Neural progenitor cell (in vitro differentiated cells): Measurements from ENCODE around the gene SOX2. TPM values are rescaled to one million over a fixed set of nuclear protein-coding genes. Genes with fewer than 3 reads are reported as not detected.

ENCODE experiments used
- DNase-seq: peaks from one replicate; pipeline ENCODE4 v3.0.0-alpha.2; 2016; ENCODE audit warnings: low spot score
- H2AFZ ChIP-seq: fragments of 200-600 bp; sonication (generic); replicated peaks from 2 replicates; pipeline ENCODE4 v1.6.1; 2016; ENCODE audit warnings: antibody characterized with exemption
- H3F3A ChIP-seq: fragments of 200-600 bp; sonication (generic); 2 replicates; pipeline ENCODE4 v1.6.1; 2016; ENCODE audit warnings: antibody characterized with exemption, low read depth
- H3K27ac ChIP-seq: fragments of 200-600 bp; sonication (generic); 2 replicates; pipeline ENCODE4 v1.5.1; 2016; ENCODE audit warnings: mild to moderate bottlenecking
- H3K27me3 ChIP-seq: fragments of 200-600 bp; sonication (generic); 2 replicates; pipeline ENCODE4 v1.6.1; 2016; ENCODE audit warnings: mild to moderate bottlenecking, moderate library complexity
- H3K36me3 ChIP-seq: fragments of 200-600 bp; sonication (generic); 2 replicates; pipeline ENCODE4 v1.5.1; 2016
- H3K4me1 ChIP-seq: fragments of 200-600 bp; sonication (generic); 2 replicates; pipeline ENCODE4 v1.6.1; 2016; ENCODE audit warnings: mixed run types
- H3K4me2 ChIP-seq: fragments of 200-600 bp; sonication (generic); 2 replicates; pipeline ENCODE4 v1.6.1; 2016
- H3K4me3 ChIP-seq: fragments of 200-600 bp; sonication (generic); 2 replicates; pipeline ENCODE4 v1.5.1; 2016
- H3K79me2 ChIP-seq: fragments of 200-600 bp; sonication (generic); 2 replicates; pipeline ENCODE4 v1.6.1; 2016; ENCODE audit warnings: low read depth
- H3K9ac ChIP-seq: fragments of 200-600 bp; sonication (generic); 2 replicates; pipeline ENCODE4 v1.6.1; 2016
- H3K9me3 ChIP-seq: fragments of 200-600 bp; sonication (generic); 2 replicates; pipeline ENCODE4 v1.5.1; 2016; ENCODE audit warnings: low read depth
- H4K20me1 ChIP-seq: fragments of 200-600 bp; sonication (generic); 2 replicates; pipeline ENCODE4 v1.6.1; 2016; ENCODE audit warnings: low read depth
- H3K27ac Mint-ChIP-seq: 3 replicates; pipeline ENCODE4 v1.8.0; 2021; ENCODE audit warnings: mixed read lengths
- H3K27me3 Mint-ChIP-seq: 2 replicates; pipeline ENCODE4 v1.8.0; 2022; ENCODE audit warnings: low read depth, mild to moderate bottlenecking, inconsistent platforms, moderate library complexity, mixed read lengths; ENCODE audit not compliant: insufficient read depth
- H3K36me3 Mint-ChIP-seq: 3 replicates; pipeline ENCODE4 v1.8.0; 2021; ENCODE audit warnings: mixed read lengths
- H3K4me1 Mint-ChIP-seq: 3 replicates; pipeline ENCODE4 v1.8.0; 2021; ENCODE audit warnings: mixed read lengths
- H3K4me3 Mint-ChIP-seq: 3 replicates; pipeline ENCODE4 v1.8.0; 2021; ENCODE audit warnings: mild to moderate bottlenecking, moderate library complexity, mixed read lengths
- H3K9me3 Mint-ChIP-seq: 3 replicates; pipeline ENCODE4 v1.8.0; 2020; ENCODE audit warnings: mixed read lengths
- CTCF ChIP-seq: fragments of 200-600 bp; sonication (generic); IDR thresholded peaks from 2 replicates; pipeline ENCODE4 v1.5.1; 2017; ENCODE audit warnings: antibody characterized with exemption, mild to moderate bottlenecking
- EZH2 ChIP-seq: fragments of 200-600 bp; sonication (generic); IDR thresholded peaks from 2 replicates; pipeline ENCODE4 v1.6.1; 2017; ENCODE audit warnings: antibody characterized with exemption, mild to moderate bottlenecking, moderate library complexity
- EZH2phosphoT487 ChIP-seq: fragments of 200-600 bp; sonication (generic); IDR thresholded peaks from 2 replicates; pipeline ENCODE4 v1.6.1; 2017; ENCODE audit warnings: antibody characterized with exemption
- total RNA-seq: library from RNA; depleted of rRNA; stranded (reverse); fragments of >200 nt; gene quantifications from 2 replicates; pipeline ENCODE4 v1.2.3, GENCODE V29; 2015; ENCODE audit warnings: low replicate concordance

Gene SOX2
- total RNA-seq, 1 donor from 2014 or later, result 605 TPM

GRCh38 chr3:181692311-181693145 is 19.2 kb upstream of the SOX2 start:
- H3K4me1 ChIP-seq, result peaks cover 96% of the 10 kb centered on the region
- H3K4me3 ChIP-seq, result peak overlapping the region; percentile 8
- no peak overlapping the region for H3K27ac Mint-ChIP-seq

GRCh38 chr3:181693280-181693679 is 18.4 kb upstream of the SOX2 start:
- Histone ChIP-seq H3K9me3 (no peaks in the 10 kb centered on the region), H3K9ac (no peak overlapping the region), H3K79me2 (peaks cover 47% of the 10 kb centered on the region), H3K36me3 (no peaks in the 10 kb centered on the region), H3K27ac (peak overlapping the region; percentile 77), H3K4me1 (peaks cover 96% of the 10 kb centered on the region), H3F3A (peaks cover 56% of the 10 kb centered on the region), H3K4me3 (peak overlapping the region; percentile 8), H3K4me2 (peak overlapping the region; percentile 69), H3K27me3 (no peaks in the 10 kb centered on the region), H2AFZ (no peak overlapping the region), H4K20me1 (no peaks in the 10 kb centered on the region)
- Mint-ChIP-seq H3K27me3 (peaks cover 5% of the 10 kb centered on the region), H3K4me3 (no peak overlapping the region), H3K36me3 (peaks cover 10% of the 10 kb centered on the region), H3K4me1 (peaks cover 38% of the 10 kb centered on the region), H3K27ac (no peak overlapping the region), H3K9me3 (peaks cover 9% of the 10 kb centered on the region)
- DNase-seq, result no peak
- TF ChIP-seq EZH2phosphoT487 (no peak), CTCF (no peak), EZH2 (no peak)

More at GRCh38 chr3:181692311-181693145, 19.2 kb upstream of the SOX2 start:
- H3K4me3 Mint-ChIP-seq, result no peak overlapping the region
- H4K20me1 ChIP-seq, result no peaks in the 10 kb centered on the region
- no peaks in the 10 kb centered on the region for H3K36me3 ChIP-seq
- H3F3A ChIP-seq, result peaks cover 57% of the 10 kb centered on the region
- H3K79me2 ChIP-seq, result peaks cover 49% of the 10 kb centered on the region
- H3K27me3 ChIP-seq, result no peaks in the 10 kb centered on the region
- peaks cover 7% of the 10 kb centered on the region for H3K36me3 Mint-ChIP-seq
- DNase-seq, result peak; percentile 78
- H3K9me3 Mint-ChIP-seq, result peaks cover 9% of the 10 kb centered on the region
- H2AFZ ChIP-seq, result no peak overlapping the region
- H3K27me3 Mint-ChIP-seq, result peaks cover 5% of the 10 kb centered on the region
- peak overlapping the region; percentile 82 for H3K27ac ChIP-seq
- H3K9me3 ChIP-seq, result no peaks in the 10 kb centered on the region
- TF ChIP-seq CTCF (no peak), EZH2phosphoT487 (peak; percentile 55)
- H3K4me1 Mint-ChIP-seq, result peaks cover 39% of the 10 kb centered on the region
- no peak overlapping the region for H3K9ac ChIP-seq
- H3K4me2 ChIP-seq, result peak overlapping the region; percentile 69

DNA sequence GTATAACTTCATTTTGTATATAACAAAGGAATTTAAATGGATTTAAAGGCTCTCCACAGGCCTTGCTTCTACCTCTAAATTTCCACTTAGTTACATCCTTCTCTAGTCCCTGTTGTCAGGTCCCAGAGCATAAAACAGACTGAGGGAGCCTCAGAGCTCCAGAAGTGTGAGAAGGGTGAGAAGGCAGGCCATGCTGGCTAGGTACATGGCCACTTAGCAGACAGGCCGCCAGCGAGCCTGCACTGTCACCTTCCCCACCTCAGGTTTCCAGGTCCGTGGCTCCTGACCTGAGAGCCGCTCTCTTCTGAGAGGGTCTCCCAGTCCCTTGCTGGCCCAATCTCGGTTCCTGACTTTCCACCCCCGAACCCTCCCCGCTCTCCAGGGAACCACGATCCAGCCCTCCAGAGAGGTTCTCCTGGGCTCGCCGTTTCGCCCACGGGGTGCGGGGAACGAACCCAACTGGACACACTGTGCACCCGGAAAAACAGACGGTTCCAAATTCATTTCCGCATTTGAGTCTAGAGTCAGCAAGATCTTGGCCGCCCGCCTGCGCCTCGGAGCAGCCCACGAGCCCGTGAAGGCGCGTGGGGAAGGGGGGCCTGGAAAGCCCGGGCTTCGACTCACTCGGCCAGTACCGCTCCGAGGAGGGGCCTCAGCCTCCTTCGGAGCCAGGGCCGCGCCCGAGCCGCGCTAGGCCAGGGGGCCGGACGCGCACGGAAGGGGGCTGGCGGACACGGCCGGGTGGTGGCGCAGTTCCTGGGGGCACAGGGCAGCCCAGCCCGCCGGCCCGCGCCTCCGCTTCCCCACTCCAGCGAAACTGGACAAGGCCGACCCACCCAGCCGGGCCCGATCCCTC is 16.7 kb upstream of the SOX2 start:
- Mint-ChIP-seq H3K9me3 (peaks cover 9% of the 10 kb centered on the region), H3K27me3 (peaks cover 5% of the 10 kb centered on the region), H3K36me3 (peaks cover 10% of the 10 kb centered on the region), H3K27ac (no peak overlapping the region), H3K4me3 (no peak overlapping the region), H3K4me1 (peaks cover 43% of the 10 kb centered on the region)
- Histone ChIP-seq H3K9me3 (no peaks in the 10 kb centered on the region), H3K4me1 (peaks cover 96% of the 10 kb centered on the region), H3K4me3 (peak overlapping the region; percentile 24), H4K20me1 (no peaks in the 10 kb centered on the region), H3K4me2 (peak overlapping the region; percentile 74), H3K27me3 (no peaks in the 10 kb centered on the region), H3K9ac (no peak overlapping the region), H2AFZ (peak overlapping the region; percentile 70), H3K36me3 (no peaks in the 10 kb centered on the region), H3K79me2 (peaks cover 50% of the 10 kb centered on the region), H3K27ac (no peak overlapping the region), H3F3A (peaks cover 68% of the 10 kb centered on the region)
- TF ChIP-seq CTCF (peak; percentile 62), EZH2 (no peak)
- DNase-seq, result peak; percentile 83
